Spleen (tissue), 11 donors: Measurements from ENCODE around the gene PTX4. TPM values are rescaled to one million over a fixed set of nuclear protein-coding genes. Genes with fewer than 3 reads are reported as not detected.

Experiments
- DNase-seq: peaks from one replicate; pipeline ENCODE4 v3.0.0-alpha.2; 2020
- H3K27ac ChIP-seq, 8 donors: fragments of 200-600 bp; sonication (generic) in 7 of 8; 1 replicate in 4 of 8; 2 replicates in 4 of 8; pipeline versions ENCODE4 v1.5.0 to v1.8.0; 2016 to 2021; ENCODE audit warnings: inconsistent platforms in 4 of 8, mild to moderate bottlenecking in 4 of 8, moderate library complexity in 1 of 8
- H3K27me3 ChIP-seq, 7 donors: fragments of 200-600 bp; sonication (generic) in 6 of 7; replicated peaks in 1 of 7; 1 replicate in 4 of 7; 2 replicates in 3 of 7; pipeline versions ENCODE4 v1.5.0 to v1.8.0; 2016 to 2021; ENCODE audit warnings: inconsistent platforms in 3 of 7, mild to moderate bottlenecking in 1 of 7
- H3K36me3 ChIP-seq, 6 donors: fragments of 200-600 bp; sonication (generic) in 5 of 6; 1 replicate in 4 of 6; 2 replicates in 2 of 6; pipeline versions ENCODE4 v1.5.0 to v1.8.0; 2016 to 2021; ENCODE audit warnings: inconsistent platforms in 2 of 6
- H3K4me1 ChIP-seq, 6 donors: fragments of 200-600 bp; sonication (generic) in 5 of 6; 1 replicate in 3 of 6; 2 replicates in 3 of 6; pipeline versions ENCODE4 v1.5.0 to v1.8.0; 2016 to 2021; ENCODE audit warnings: inconsistent platforms in 3 of 6
- H3K4me3 ChIP-seq, 8 donors: fragments of 200-600 bp; sonication (generic) in 7 of 8; 1 replicate in 4 of 8; 2 replicates in 4 of 8; pipeline versions ENCODE4 v1.5.0 to v1.8.0; 2016 to 2021; ENCODE audit warnings: inconsistent platforms in 4 of 8, mild to moderate bottlenecking in 4 of 8, moderate library complexity in 2 of 8
- H3K9me3 ChIP-seq, 8 donors: fragments of 200-600 bp; sonication (generic) in 7 of 8; 1 replicate in 4 of 8; 2 replicates in 4 of 8; pipeline versions ENCODE4 v1.5.0 to v1.8.0; 2016 to 2021; ENCODE audit warnings: inconsistent platforms in 4 of 8
- CTCF ChIP-seq, 11 experiments: fragments of 200-600 bp in 7 of 11; fragments of 450-650 bp in 4 of 11; sonication (generic) in 4 of 11; IDR thresholded peaks in 8 of 11; conservative IDR thresholded peaks in 3 of 11; 1 replicate in 7 of 11; 2 replicates in 4 of 11; pipeline versions ENCODE4 v1.4.0 to v1.8.0; 2016 to 2021; ENCODE audit warnings: antibody characterized with exemption in 11 of 11, inconsistent platforms in 4 of 11, mild to moderate bottlenecking in 1 of 11
- POLR2A ChIP-seq, 3 donors: fragments of 450-650 bp; IDR thresholded peaks; one replicate each; pipeline ENCODE4 v1.5.1; 2017; ENCODE audit warnings: antibody characterized with exemption in 3 of 3, mild to moderate bottlenecking in 1 of 3
- POLR2AphosphoS5 ChIP-seq, 3 donors: sonication (generic); formaldehyde crosslinking; IDR thresholded peaks; one replicate each; pipeline ENCODE4 v1.5.1; 2017; ENCODE audit warnings: antibody characterized with exemption in 3 of 3
- WGBS, 5 donors: extraction: QIAGEN DNeasy Blood & Tissue Kit in 3 of 5; methylation state at CpG; one replicate each; pipeline versions ENCODE4 v1.1.5 to v1.1.7; 2013 to 2018; 5-methylcytosine and 5-hydroxymethylcytosine counted together
- intact Hi-C: fragments of 100-400 bp; cut with DNase I; formaldehyde crosslinking; loops from one replicate; pipeline ENCODE4 v1.15.0; 2023; ENCODE audit warnings: low total_unique reads
- polyA plus RNA-seq, 3 donors: library from polyadenylated mRNA; stranded (reverse); fragments of 200-250 nt; gene quantifications; one replicate each; pipeline ENCODE4 v1.2.1, GENCODE V29; 2013
- total RNA-seq, 7 donors: library from RNA; depleted of rRNA in 3 of 7; stranded (reverse); fragments of >200 nt in 3 of 7; fragmentation: NEBNext Ultra II Directional in 4 of 7; extraction: Animal tissue kit (Norgen Biotek cat#: 25700) in 4 of 7; gene quantifications; one replicate each; pipeline versions ENCODE4 v1.1.0 to v1.2.1, GENCODE V29; 2016 to 2021
- donor health status: healthy with polysubstance abuse.
- donor health status: DM: no; HTN: no; CAD: no; lungs with moderate emphysema.
- donor health status: DM: no; HTN: no; CAD: no.
- donor health status: Bipolar disorder and iron deficiency.
- donor health status: healthy.
- donor health status: DM: no; HTN: no; CAD: no.
- donor health status: DM: yes; HTN: yes; CAD: no.

The PTX4 gene
- total and polyA plus RNA-seq, 10 donors: 0.03 to 0.85 (median 0.44) TPM; not detected in 3

GRCh38 chr16:1530883-1531637, 42.3 kb upstream of the PTX4 start:
- peaks cover 18 to 93% (median 69%) of the 10 kb centered on the region in 6 donors for H3K4me1 ChIP-seq
- intact Hi-C loops: no loop called here
- 71 to 85% (median 79%) methylated on average over 18 to 35 of the region's 35 CpGs for WGBS, 5 donors
- peak overlapping the region; percentile 63 to 95 (median 90) for H3K27ac ChIP-seq
- H3K9me3 ChIP-seq: no peaks in the 10 kb centered on the region
- DNase-seq: no peak
- H3K4me3 ChIP-seq: peak overlapping the region in 1 of 8 donors; percentile 17
- peak; percentile 39 to 73 (median 64) for TF ChIP-seq POLR2AphosphoS5 (IDR thresholded peaks at IDR 0.05)
- TF ChIP-seq CTCF (IDR thresholded peaks at IDR 0.05 in 8 of 11, conservative IDR thresholded peaks at IDR 0.05 in 3 of 11): no peak
- H3K36me3 ChIP-seq: peaks cover 0 to 8% (median 0%) of the 10 kb centered on the region in 6 donors
- peaks cover 0 to 19% (median 5%) of the 10 kb centered on the region in 7 donors for H3K27me3 ChIP-seq

- Histone ChIP-seq H3K36me3 (peaks cover 0 to 1% (median 0%) of the 10 kb centered on the region in 6 donors), H3K4me3 (no peak overlapping the region), H3K27me3 (peaks cover 0 to 16% (median 5%) of the 10 kb centered on the region in 7 donors), H3K9me3 (no peaks in the 10 kb centered on the region), H3K27ac (peak overlapping the region in 6 of 8 donors; percentile 49 to 95 (median 90)), H3K4me1 (peaks cover 12 to 89% (median 63%) of the 10 kb centered on the region in 6 donors)
- no peak for DNase-seq
- WGBS, 5 donors: 94 to 95% (median 94%) methylated on average over 22 to 27 of the region's 27 CpGs
- TF ChIP-seq CTCF (IDR thresholded peaks at IDR 0.05 in 8 of 11, conservative IDR thresholded peaks at IDR 0.05 in 3 of 11): no peak
- no peak for TF ChIP-seq POLR2A (IDR thresholded peaks at IDR 0.05)
- no peak for TF ChIP-seq POLR2AphosphoS5 (IDR thresholded peaks at IDR 0.05)
- intact Hi-C loops: no loop called here
These were observed 41.7 kb upstream of the PTX4 start for GRCh38 chr16:1530349-1530882.

- H3K27ac ChIP-seq: no peak overlapping the region
- DNase-seq: no peak
- H3K9me3 ChIP-seq: no peaks in the 10 kb centered on the region
- H3K36me3 ChIP-seq: peaks cover 0 to 9% (median 0%) of the 10 kb centered on the region in 6 donors
- intact Hi-C loops: no loop called here
- peaks cover 0 to 8% (median 5%) of the 10 kb centered on the region in 7 donors for H3K27me3 ChIP-seq
- 88 to 94% (median 92%) methylated on average over 15 to 29 of the region's 29 CpGs for WGBS, 5 donors
- TF ChIP-seq POLR2A (IDR thresholded peaks at IDR 0.05) (no peak), POLR2AphosphoS5 (IDR thresholded peaks at IDR 0.05) (no peak), CTCF (IDR thresholded peaks at IDR 0.05 in 8 of 11, conservative IDR thresholded peaks at IDR 0.05 in 3 of 11) (no peak)
- H3K4me3 ChIP-seq: no peak overlapping the region
- peaks cover 12 to 76% (median 52%) of the 10 kb centered on the region in 6 donors for H3K4me1 ChIP-seq
These were observed 40.3 kb upstream of the PTX4 start for GRCh38 chr16:1528921-1529537.
